Lung microvascular endothelial cell (primary cell): Measurements from ENCODE around the gene PCDHB11. TPM values are rescaled to one million over a fixed set of nuclear protein-coding genes. Genes with fewer than 3 reads are reported as not detected.
"Not testable (repeated sequence)": the region's sequence is repeated elsewhere in the genome, so short reads cannot be mapped to it uniquely, and the experiment has no call there.

Source experiments
- DNase-seq, 2 donors: peaks; one replicate each; pipeline versions ENCODE4 v3.0.0 to v3.0.0-alpha.2; 2010; ENCODE audit warnings: low read depth in 2 of 2
- total RNA-seq: library from RNA; depleted of rRNA; stranded (reverse); fragments of >200 nt; gene quantifications from 2 replicates; pipeline ENCODE4 v1.2.1, GENCODE V29; 2014

PCDHB11 gene
- 0.44 and 1.8 TPM in 2 replicates for total RNA-seq

DNA sequence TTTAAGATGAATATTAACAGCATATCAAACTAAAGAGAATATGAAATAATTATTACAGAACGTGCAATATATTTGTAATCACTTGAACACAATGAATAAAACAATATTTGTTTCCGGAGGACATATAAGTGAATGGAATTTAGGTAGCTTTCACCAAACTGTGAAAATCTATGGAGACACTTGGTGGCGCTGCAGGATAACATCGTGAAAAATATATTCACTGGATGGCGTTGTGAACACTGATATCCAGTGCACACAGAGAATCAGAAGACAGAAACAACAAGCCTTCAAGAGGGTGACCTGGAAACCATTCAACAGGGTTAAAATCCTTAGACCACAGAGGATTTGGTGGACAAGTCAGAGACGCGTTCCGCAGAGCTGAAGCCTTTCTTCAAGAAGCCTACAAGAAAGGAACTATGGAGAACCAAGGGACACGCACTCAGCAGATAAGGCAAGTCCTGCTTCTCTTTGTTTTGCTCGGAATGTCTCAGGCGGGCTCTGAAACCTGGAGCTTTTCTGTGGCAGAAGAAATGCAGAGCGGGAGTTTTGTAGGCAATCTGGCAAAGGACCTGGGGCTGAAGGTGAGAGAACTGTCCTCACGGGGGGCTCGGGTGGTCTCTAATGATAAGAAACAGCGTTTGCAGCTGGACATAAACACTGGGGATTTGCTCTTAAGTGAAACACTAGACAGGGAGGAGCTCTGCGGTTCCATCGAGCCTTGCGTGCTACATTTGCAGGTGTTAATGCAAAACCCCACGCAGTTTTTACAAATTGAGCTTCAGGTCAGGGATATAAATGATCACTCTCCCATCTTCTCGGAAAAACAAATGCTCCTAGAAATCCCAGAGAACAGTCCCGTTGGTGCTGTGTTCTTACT, at the start of gene PCDHB11:
Gene PCDHB11 (plus strand): TSS at position 269 of the 877 bp plus-strand sequence. CDS start 148 bp downstream, at position 417.
- DNase-seq = peak in 1 of 2 donors; percentile 6

DNA sequence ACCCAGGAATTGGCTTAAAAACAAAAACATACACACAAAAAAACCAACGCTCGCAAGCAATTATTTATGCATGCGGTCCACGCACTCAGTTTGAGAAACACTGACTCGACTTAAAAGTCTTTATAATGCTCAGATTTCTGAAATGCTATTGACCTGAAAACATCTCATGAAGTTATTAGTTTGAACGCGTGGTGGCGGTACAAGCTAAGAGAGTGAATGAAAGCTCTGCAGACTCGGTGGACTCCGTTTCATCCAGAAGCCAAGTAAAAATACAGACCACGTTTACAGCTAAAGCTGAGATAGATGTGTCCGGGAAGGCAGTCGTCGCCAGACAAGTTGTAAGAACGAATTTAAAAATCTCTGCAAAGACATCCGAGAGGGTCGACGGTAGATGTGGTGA, 49.6 kb upstream of the PCDHB11 start, which contains the start of gene PCDHB6:
Gene PCDHB6 (plus strand): TSS at position 246 of the 400 bp plus-strand sequence. CDS start 201 bp downstream, outside the sequence.
- peak; percentile 35 to 49 for DNase-seq

DNA sequence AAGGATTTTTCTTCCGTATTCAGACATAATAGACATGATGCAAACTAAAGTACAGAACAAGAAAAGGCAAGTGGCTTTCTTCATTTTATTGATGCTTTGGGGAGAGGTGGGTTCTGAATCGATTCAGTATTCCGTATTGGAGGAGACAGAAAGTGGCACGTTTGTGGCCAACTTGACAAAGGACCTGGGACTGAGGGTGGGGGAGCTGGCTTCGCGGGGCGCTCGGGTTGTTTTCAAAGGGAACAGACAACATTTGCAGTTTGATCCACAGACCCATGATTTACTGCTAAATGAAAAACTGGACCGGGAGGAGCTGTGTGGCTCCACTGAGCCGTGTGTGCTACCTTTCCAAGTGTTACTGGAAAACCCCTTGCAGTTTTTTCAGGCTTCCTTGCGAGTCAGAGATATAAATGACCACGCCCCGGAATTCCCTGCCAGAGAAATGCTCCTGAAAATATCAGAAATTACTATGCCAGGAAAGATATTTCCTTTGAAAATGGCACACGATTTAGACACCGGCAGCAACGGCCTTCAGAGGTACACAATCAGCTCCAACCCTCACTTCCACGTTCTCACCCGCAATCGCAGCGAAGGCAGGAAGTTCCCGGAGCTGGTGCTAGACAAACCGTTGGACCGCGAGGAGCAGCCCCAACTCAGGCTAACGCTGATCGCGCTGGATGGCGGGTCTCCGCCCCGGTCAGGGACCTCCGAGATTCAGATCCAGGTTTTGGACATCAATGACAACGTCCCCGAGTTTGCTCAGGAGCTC, 49.0 kb upstream of the PCDHB11 start:
- no peak for DNase-seq

DNA sequence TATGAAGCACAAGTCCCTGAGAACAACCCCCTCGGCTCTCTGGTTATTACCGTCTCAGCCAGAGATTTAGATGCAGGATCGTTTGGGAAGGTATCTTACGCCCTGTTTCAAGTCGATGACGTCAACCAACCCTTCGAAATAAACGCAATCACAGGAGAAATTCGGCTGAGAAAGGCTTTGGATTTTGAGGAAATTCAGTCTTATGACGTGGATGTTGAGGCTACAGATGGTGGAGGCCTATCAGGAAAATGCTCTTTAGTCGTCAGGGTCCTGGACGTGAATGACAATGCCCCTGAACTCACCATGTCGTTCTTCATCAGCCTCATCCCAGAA, 48.5 kb upstream of the PCDHB11 start:
- no peak for DNase-seq

DNA sequence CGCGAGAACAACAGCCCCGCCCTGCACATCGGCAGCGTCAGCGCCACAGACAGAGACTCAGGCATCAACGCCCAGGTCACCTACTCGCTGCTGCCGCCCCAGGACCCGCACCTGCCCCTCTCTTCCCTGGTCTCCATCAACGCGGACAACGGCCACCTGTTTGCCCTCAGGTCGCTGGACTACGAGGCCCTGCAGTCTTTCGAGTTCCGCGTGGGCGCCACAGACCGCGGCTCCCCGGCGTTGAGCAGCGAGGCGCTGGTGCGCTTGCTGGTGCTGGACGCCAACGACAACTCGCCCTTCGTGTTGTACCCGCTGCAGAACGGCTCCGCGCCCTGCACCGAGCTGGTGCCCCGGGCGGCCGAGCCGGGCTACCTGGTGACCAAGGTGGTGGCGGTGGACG, 47.8 kb upstream of the PCDHB11 start:
- not testable (repeated sequence) for DNase-seq

DNA sequence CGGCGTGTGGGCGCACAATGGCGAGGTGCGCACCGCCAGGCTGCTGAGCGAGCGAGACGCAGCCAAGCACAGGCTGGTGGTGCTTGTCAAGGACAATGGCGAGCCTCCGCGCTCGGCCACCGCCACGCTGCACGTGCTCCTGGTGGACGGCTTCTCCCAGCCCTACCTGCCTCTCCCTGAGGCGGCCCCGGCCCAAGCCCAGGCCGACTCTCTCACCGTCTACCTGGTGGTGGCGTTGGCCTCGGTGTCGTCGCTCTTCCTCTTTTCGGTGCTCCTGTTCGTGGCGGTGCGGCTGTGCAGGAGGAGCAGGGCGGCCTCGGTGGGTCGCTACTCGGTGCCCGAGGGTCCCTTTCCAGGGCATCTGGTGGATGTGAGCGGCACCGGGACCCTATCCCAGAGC, 47.3 kb upstream of the PCDHB11 start:
- not testable (repeated sequence) for DNase-seq

DNA sequence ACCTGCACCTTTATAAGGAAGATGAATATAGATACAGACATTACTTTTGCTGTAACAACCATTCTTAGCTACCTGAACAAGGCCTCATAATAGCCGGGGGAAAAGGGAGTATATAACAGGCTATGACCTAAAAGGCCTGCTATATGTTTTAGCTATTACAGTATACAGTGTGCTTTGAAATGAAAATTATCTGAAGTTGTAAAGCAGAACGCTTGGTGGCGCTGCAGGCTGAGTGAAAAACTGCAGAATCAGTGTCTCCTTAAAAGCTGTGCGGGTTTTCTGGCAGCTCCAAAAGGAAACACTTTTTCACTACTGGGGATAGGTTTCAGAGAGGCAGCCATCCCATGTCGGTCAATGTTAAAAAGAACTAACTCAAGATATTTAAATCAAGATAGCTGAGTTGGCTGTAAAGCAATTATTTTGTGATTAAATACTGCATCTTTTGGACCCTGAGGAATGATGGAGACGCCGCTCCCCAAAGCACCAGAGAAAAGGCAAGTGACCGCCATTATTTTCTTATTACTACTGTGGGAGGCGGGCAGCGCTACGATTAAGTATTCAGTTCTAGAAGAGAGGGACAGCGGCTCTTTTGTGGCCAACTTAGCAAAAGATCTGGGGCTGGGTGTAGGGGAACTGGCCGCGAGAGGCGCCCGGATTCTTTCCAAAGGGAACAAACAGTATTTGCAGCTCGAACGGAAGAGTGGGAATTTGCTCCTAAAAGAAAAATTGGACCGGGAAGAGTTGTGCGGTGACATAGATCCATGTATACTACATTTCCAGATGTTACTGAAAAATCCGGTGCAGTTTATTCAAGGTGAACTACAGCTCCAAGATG, 43.7 kb upstream of the PCDHB11 start:
- no peak for DNase-seq

DNA sequence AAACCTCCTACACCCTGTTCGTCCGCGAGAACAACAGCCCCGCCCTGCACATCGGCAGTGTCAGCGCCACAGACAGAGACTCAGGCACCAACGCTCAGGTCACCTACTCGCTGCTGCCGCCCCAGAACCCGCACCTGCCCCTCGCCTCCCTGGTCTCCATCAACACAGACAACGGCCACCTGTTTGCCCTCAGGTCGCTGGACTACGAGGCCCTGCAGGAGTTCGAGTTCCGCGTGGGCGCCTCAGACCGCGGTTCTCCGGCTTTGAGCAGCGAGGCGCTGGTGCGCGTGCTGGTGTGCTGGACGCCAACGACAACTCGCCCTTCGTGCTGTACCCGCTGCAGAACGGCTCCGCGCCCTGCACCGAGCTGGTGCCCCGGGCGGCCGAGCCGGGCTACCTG, 42.1 kb upstream of the PCDHB11 start:
- not testable (repeated sequence) for DNase-seq

DNA sequence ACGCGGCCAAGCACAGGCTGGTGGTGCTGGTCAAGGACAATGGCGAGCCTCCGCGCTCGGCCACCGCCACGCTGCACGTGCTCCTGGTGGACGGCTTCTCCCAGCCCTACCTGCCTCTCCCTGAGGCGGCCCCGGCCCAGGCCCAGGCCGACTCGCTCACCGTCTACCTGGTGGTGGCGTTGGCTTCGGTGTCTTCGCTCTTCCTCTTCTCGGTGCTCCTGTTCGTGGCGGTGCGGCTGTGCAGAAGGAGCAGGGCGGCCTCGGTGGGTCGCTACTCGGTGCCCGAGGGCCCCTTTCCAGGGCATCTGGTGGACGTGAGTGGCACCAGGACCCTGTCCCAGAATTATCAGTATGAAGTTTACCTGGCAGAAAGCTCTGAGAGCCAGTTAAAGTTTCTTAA, 41.5 kb upstream of the PCDHB11 start:
- not testable (repeated sequence) for DNase-seq

DNA sequence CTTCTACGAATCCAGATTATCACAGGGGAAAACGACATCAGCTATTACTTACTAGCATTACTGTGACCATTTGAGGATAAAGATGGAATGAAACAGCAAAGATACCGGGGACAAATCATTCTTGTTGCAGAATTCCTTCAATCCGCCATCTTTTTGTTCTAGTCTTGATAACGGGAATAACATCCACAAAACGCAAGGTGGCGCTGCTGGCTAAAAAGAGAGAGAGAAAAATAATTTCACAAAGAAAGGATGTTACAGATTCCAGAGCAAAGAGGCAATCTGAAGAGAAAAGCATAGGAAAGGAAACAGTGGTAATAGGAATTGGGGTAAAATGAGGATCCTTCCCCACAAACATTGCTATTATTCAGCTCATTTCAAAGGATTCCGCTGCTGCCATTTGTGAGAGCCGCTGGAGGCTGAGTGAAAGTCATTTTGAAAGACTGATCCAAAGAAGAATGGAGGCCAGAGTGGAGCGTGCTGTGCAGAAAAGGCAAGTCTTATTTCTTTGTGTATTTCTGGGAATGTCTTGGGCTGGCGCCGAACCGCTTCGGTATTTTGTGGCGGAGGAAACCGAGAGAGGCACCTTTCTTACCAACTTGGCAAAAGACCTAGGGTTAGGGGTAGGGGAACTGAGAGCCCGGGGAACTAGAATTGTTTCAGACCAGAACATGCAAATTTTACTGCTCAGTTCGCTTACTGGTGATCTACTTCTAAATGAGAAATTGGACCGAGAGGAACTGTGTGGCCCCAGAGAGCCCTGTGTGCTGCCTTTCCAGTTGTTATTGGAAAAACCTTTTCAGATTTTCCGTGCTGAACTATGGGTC, 26.8 kb upstream of the PCDHB11 start, which contains the start of gene PCDHB7:
Gene PCDHB7 (plus strand): TSS at position 264 of the 824 bp plus-strand sequence. CDS start 192 bp downstream, at position 456.
- DNase-seq = peak; percentile 40 to 55

DNA sequence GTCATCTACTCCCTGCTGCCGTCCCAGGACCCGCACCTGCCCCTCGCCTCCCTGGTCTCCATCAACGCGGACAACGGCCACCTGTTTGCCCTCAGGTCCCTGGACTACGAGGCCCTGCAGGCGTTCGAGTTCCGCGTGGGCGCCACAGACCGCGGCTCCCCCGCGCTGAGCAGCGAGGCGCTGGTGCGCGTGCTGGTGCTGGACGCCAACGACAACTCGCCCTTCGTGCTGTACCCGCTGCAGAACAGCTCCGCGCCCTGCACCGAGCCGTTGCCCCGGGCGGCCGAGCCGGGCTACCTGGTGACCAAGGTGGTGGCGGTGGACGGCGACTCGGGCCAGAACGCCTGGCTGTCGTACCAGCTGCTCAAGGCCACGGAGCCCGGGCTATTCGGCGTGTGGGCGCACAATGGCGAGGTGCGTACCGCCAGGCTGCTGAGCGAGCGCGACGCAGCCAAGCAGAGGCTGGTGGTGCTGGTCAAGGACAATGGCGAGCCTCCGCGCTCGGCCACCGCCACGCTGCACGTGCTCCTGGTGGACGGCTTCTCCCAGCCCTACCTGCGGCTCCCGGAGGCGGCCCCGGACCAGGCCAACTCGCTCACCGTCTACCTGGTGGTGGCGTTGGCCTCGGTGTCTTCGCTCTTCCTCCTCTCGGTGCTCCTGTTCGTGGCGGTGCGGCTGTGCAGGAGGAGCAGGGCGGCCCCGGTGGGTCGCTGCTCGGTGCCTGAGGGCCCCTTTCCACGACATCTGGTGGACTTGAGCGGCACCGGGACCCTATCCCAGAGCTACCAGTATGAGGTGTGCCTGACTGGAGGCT, 24.9 kb upstream of the PCDHB11 start:
- not testable (repeated sequence) for DNase-seq

DNA sequence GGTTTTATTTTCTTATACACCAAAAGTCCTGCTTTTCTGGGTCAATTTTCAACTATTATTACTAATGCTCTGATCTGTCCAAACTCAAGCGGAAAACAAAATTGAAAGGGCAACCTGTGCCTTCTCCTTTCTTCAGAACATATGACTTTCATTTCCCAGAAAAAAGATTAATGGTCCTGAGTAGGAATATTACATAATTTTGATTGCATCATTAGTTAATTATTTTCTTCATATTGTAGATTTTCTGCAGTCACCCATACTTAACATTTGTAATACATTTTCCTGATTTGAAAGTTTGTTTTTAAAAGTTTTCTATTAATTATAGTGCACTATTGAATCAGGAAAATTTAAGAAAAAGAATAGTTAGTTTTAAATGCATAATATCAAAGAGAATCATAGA, 23.5 kb upstream of the PCDHB11 start:
- no peak for DNase-seq

DNA sequence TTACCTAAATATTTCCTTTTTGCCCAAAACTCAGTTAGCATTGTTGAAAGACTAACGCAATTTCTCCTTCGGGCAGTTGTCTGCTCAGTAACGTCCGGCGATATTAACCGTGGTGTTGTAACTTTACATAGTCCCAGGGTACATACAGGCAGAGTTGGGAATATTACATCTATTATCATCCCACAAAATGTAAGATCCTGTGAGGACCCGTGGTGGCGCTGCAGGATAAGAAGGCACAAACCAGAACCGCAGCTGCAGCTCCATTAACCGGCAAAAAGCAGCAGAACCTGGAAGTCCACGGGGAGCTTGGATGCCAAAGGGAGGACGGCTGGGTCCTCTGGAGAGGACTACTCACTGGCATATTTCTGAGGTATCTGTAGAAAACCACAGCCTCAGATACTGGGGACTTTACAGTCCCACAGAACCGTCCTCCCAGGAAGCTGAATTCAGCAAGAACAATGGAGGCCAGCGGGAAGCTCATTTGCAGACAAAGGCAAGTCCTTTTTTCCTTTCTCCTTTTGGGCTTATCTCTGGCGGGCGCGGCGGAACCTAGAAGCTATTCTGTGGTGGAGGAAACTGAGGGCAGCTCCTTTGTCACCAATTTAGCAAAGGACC, 21.7 kb upstream of the PCDHB11 start, which contains the start of gene PCDHB8:
Gene PCDHB8 (plus strand): TSS at position 214 of the 615 bp plus-strand sequence. CDS start 245 bp downstream, at position 459.
- peak in 1 of 2 donors; percentile 9 for DNase-seq

DNA sequence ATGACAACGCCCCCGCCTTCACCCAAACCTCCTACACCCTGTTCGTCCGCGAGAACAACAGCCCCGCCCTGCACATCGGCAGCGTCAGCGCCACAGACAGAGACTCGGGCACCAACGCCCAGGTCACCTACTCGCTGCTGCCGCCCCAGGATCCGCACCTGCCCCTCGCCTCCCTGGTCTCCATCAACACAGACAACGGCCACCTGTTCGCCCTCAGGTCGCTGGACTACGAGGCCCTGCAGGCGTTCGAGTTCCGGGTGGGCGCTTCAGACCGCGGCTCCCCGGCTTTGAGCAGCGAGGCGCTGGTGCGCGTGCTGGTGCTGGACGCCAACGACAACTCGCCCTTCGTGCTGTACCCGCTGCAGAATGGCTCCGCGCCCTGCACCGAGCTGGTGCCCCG, 20.1 kb upstream of the PCDHB11 start:
- DNase-seq = not testable (repeated sequence)

DNA sequence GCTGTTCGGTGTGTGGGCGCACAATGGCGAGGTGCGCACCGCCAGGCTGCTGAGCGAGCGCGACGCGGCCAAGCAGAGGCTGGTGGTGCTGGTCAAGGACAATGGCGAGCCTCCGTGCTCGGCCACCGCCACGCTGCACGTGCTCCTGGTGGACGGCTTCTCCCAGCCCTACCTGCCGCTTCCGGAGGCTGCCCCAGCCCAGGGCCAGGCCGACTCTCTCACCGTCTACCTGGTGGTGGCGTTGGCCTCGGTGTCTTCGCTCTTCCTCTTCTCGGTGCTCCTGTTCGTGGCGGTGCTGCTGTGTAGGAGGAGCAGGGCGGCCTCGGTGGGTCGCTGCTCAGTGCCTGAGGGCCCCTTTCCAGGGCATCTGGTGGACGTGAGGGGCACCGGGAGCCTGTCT, 19.6 kb upstream of the PCDHB11 start:
- not testable (repeated sequence) for DNase-seq

DNA sequence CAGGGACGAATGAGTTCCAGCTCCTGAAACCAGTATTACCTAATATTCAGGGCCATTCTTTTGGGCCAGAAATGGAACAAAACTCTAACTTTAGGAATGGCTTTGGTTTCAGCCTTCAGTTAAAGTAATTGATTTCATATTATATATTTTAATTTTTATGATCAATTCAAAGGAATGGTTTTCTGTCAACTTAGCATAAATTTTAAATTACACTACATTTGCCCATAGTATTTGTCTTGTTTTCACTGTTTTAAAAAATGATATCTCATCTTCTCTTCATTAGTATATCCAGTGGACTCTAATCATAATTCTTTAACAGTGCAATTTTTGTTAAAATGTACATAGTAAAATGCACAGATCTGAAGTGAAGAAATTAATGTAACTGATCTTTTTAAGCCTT, 19.1 kb upstream of the PCDHB11 start:
- DNase-seq = no peak

DNA sequence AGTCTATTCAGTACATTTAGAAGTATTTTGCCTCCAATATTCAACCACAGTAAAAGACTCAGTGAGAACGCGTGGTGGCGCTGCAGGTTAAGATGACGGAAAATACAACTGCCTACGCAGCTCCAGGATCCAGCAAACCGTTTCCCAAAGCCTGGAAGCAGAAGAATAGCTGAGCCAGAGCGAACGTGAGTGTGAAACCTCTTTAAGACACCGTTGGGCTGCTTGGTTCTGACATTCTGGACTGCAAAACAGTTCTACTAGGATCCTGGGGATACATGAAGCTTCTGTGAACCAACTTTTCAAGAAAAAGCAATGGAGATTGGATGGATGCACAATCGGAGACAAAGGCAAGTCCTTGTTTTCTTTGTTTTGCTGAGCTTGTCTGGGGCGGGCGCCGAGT, 17.2 kb upstream of the PCDHB11 start, which contains the start of gene PCDHB16:
Gene PCDHB16 (plus strand): TSS at position 140 of the 400 bp plus-strand sequence. CDS start 173 bp downstream, at position 313.
- peak; percentile 7 to 47 for DNase-seq

DNA sequence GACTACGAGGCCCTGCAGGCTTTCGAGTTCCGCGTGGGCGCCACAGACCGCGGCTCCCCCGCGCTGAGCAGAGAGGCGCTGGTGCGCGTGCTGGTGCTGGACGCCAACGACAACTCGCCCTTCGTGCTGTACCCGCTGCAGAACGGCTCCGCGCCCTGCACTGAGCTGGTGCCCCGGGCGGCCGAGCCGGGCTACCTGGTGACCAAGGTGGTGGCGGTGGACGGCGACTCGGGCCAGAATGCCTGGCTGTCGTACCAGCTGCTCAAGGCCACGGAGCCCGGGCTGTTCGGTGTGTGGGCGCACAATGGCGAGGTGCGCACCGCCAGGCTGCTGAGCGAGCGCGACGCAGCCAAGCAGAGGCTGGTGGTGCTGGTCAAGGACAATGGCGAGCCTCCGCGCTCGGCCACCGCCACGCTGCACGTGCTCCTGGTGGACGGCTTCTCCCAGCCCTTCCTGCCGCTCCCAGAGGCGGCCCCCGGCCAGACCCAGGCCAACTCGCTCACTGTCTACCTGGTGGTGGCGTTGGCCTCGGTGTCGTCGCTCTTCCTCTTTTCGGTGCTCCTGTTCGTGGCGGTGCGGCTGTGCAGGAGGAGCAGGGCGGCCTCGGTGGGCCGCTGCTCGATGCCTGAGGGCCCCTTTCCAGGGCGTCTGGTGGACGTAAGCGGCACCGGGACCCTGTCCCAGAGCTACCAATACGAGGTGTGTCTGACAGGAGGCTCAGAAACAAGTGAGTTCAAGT, 15.1 kb upstream of the PCDHB11 start:
- not testable (repeated sequence) for DNase-seq
